ENCODE measurements around the gene WWC1. TPM values are rescaled to one million over a fixed set of nuclear protein-coding genes. Genes with fewer than 3 reads are reported as not detected.

The WWC1 gene
- total RNA-seq, 1 experiment from 2014 or later: 29.4 TPM

DNA sequence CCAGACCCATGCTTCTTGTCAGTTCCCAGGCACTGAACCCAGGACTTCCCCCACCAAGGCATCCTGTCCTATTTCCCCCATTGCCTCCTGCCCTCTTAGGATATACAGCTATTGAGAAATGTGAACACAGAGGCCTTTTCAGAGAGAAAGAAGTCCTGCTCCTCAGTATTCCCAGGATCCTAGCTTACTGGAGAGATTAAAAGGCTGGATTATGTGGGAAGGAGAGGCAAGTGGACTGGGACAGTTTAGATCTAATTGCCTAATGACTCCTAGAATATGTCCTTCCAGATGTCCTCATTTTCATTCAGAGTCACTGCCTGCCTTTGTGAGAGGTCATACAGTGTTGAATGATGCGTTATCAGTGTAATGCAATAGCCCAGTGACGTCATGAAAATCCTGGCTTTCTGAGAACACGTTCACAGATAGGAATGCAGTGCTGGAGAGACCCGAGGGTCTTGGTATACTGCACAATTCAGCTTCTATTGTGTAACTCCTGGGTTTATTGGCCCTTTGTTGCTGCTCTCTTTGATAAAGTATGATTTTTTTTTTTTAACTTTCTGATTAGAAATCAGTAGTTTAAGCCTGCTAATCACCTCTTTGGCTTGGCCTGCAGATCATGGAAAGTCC, 26.2 kb downstream of the WWC1 start:
- POLR2A ChIA-PET: no interaction called here
- intact Hi-C loops (cut with micrococcal nuclease; ENCODE audit: unreplicated experiment) (no loop called here), in situ Hi-C loops (cut with HindIII; ENCODE audit: low pct_unique_long_range_greater_than_20kb, low sequenced_read_pairs) (no loop called here)
- Histone ChIP-seq H3K4me3 (ENCODE audit: low read depth in 2 of 2, low read length in 2 of 2) (no peak overlapping the region), H3K27ac (ENCODE audit: low read length) (peak overlapping the region; percentile 19; the same call in 1 of the 2 replicates), H3K36me3 (ENCODE audit: control insufficient read depth, insufficient read depth, low read length) (no peaks in the 10 kb centered on the region), H3K4me1 (ENCODE audit: control insufficient read depth, insufficient read depth, low read length) (peaks cover 28% of the 10 kb centered on the region), H3K27me3 (ENCODE audit: control insufficient read depth, insufficient read depth, low read length) (no peaks in the 10 kb centered on the region), H3K9me3 (ENCODE audit: control insufficient read depth, insufficient read depth, low read depth, low read length) (no peaks in the 10 kb centered on the region)
- TF ChIP-seq, protein P1, sequence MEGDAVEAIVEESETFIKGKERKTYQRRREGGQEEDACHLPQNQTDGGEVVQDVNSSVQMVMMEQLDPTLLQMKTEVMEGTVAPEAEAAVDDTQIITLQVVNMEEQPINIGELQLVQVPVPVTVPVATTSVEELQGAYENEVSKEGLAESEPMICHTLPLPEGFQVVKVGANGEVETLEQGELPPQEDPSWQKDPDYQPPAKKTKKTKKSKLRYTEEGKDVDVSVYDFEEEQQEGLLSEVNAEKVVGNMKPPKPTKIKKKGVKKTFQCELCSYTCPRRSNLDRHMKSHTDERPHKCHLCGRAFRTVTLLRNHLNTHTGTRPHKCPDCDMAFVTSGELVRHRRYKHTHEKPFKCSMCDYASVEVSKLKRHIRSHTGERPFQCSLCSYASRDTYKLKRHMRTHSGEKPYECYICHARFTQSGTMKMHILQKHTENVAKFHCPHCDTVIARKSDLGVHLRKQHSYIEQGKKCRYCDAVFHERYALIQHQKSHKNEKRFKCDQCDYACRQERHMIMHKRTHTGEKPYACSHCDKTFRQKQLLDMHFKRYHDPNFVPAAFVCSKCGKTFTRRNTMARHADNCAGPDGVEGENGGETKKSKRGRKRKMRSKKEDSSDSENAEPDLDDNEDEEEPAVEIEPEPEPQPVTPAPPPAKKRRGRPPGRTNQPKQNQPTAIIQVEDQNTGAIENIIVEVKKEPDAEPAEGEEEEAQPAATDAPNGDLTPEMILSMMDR (IDR thresholded peaks at IDR 0.05): no peak
- TF ChIP-seq, protein P2, sequence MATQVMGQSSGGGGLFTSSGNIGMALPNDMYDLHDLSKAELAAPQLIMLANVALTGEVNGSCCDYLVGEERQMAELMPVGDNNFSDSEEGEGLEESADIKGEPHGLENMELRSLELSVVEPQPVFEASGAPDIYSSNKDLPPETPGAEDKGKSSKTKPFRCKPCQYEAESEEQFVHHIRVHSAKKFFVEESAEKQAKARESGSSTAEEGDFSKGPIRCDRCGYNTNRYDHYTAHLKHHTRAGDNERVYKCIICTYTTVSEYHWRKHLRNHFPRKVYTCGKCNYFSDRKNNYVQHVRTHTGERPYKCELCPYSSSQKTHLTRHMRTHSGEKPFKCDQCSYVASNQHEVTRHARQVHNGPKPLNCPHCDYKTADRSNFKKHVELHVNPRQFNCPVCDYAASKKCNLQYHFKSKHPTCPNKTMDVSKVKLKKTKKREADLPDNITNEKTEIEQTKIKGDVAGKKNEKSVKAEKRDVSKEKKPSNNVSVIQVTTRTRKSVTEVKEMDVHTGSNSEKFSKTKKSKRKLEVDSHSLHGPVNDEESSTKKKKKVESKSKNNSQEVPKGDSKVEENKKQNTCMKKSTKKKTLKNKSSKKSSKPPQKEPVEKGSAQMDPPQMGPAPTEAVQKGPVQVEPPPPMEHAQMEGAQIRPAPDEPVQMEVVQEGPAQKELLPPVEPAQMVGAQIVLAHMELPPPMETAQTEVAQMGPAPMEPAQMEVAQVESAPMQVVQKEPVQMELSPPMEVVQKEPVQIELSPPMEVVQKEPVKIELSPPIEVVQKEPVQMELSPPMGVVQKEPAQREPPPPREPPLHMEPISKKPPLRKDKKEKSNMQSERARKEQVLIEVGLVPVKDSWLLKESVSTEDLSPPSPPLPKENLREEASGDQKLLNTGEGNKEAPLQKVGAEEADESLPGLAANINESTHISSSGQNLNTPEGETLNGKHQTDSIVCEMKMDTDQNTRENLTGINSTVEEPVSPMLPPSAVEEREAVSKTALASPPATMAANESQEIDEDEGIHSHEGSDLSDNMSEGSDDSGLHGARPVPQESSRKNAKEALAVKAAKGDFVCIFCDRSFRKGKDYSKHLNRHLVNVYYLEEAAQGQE (IDR thresholded peaks at IDR 0.05; ENCODE audit: insufficient read depth in 1 of 2, low read depth in 2 of 2, low read length in 1 of 2): no peak
- TF ChIP-seq SIN3A (IDR thresholded peaks at IDR 0.05; ENCODE audit: borderline replicate concordance, insufficient read depth, low read depth, low read length) (no peak), TCF7L2 (IDR thresholded peaks at IDR 0.05; ENCODE audit: low read depth, low read length) (no peak), POLR2AphosphoS5 (IDR thresholded peaks at IDR 0.05; ENCODE audit: low read depth, low read length) (no peak)
- DNase-seq (ENCODE audit: low read depth, low spot score): peak; percentile 53
- BruUV-seq (replicated peaks): no TSS peak
- peak; percentile 50 for ATAC-seq
- CTCF ChIA-PET: no interaction called here

DNA sequence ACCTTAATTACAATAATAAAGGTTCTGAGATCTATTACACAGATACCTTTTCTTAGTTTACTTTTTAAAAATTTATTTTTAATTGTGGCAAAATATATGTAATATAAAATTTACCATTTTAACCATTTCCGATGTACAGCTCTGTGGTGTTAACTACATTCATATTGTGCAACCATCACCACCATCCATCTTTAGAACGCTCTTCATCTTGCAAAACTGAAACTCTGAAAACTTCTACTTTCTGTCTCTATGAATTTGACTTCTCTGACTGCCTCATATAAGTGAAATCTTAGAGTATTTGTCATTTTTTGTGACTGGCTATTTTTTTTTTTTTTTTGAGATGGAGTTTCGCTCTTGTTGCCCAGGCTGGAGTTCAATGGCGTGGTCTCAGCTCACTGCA, 26.8 kb downstream of the WWC1 start:
- no peak overlapping the region for H3K27ac ChIP-seq (ENCODE audit: low read length)
- ChIA-PET POLR2A (no interaction called here), CTCF (no interaction called here)
- no peaks in the 10 kb centered on the region for H3K27me3 ChIP-seq (ENCODE audit: control insufficient read depth, insufficient read depth, low read length)
- no peaks in the 10 kb centered on the region for H3K9me3 ChIP-seq (ENCODE audit: control insufficient read depth, insufficient read depth, low read depth, low read length)
- ATAC-seq: no peak
- peaks cover 28% of the 10 kb centered on the region for H3K4me1 ChIP-seq (ENCODE audit: control insufficient read depth, insufficient read depth, low read length)
- intact Hi-C loops (cut with micrococcal nuclease; ENCODE audit: unreplicated experiment): no loop called here
- in situ Hi-C loops (cut with HindIII; ENCODE audit: low pct_unique_long_range_greater_than_20kb, low sequenced_read_pairs): no loop called here
- DNase-seq (ENCODE audit: low read depth, low spot score): no peak
- no peak overlapping the region for H3K4me3 ChIP-seq (ENCODE audit: low read depth in 2 of 2, low read length in 2 of 2)
- no peak for TF ChIP-seq TCF7L2 (IDR thresholded peaks at IDR 0.05; ENCODE audit: low read depth, low read length)
- TF ChIP-seq, protein P1 (IDR thresholded peaks at IDR 0.05): no peak
- H3K36me3 ChIP-seq (ENCODE audit: control insufficient read depth, insufficient read depth, low read length): no peaks in the 10 kb centered on the region
- BruUV-seq (replicated peaks): no TSS peak

Data from Panc1 (cell line).